Gastroesophageal sphincter (tissue), 4 donors: ENCODE measurements around the gene SLIT3. TPM values are rescaled to one million over a fixed set of nuclear protein-coding genes. Genes with fewer than 3 reads are reported as not detected.

Experiments used
- ATAC-seq: fragments of 150-250 bp; one replicate; pipeline ENCODE4 v1.9.1; 2016; ENCODE audit warnings: mild to moderate bottlenecking, moderate library complexity
- H3K27ac ChIP-seq, 4 donors: fragments of 200-600 bp; sonication (generic) in 3 of 4; 1 replicate in 3 of 4; 2 replicates in 1 of 4; pipeline ENCODE4 v1.5.1; 2016 to 2019
- H3K27me3 ChIP-seq: fragments of 200-600 bp; sonication (generic); one replicate; pipeline ENCODE4 v1.5.1; 2019
- H3K36me3 ChIP-seq, 2 donors: fragments of 200-600 bp; sonication (generic); one replicate each; pipeline ENCODE4 v1.5.1; 2019; ENCODE audit warnings: control low read depth in 1 of 2
- H3K4me1 ChIP-seq, 3 donors: fragments of 200-600 bp; sonication (generic); 1 replicate in 2 of 3; 2 replicates in 1 of 3; pipeline ENCODE4 v1.5.1; 2016 to 2019; ENCODE audit warnings: control low read depth in 2 of 3
- H3K4me3 ChIP-seq, 2 donors: fragments of 200-600 bp; sonication (generic); one replicate each; pipeline ENCODE4 v1.5.1; 2019; ENCODE audit warnings: mild to moderate bottlenecking in 1 of 2, moderate library complexity in 1 of 2
- H3K9me3 ChIP-seq, 3 donors: fragments of 200-600 bp; sonication (generic); one replicate each; pipeline ENCODE4 v1.5.1; 2017 to 2019; ENCODE audit warnings: control low read depth in 2 of 3
- EP300 ChIP-seq: sonication (generic); formaldehyde crosslinking; IDR thresholded peaks from one replicate; pipeline ENCODE4 v1.6.1; 2017; ENCODE audit warnings: antibody characterized with exemption, mild to moderate bottlenecking
- POLR2A ChIP-seq, 2 donors: fragments of 450-650 bp; IDR thresholded peaks; one replicate each; pipeline ENCODE4 v1.6.1; 2017; ENCODE audit warnings: antibody characterized with exemption in 2 of 2, mild to moderate bottlenecking in 2 of 2, moderate library complexity in 1 of 2
- POLR2AphosphoS5 ChIP-seq: sonication (generic); formaldehyde crosslinking; IDR thresholded peaks from one replicate; pipeline ENCODE4 v1.6.1; 2017; ENCODE audit warnings: antibody characterized with exemption
- WGBS, 2 donors: methylation state at CpG; one replicate each; pipeline ENCODE4 v1.1.5; 2018; ENCODE audit warnings: low coverage in 1 of 2; 5-methylcytosine and 5-hydroxymethylcytosine counted together
- total RNA-seq, 4 donors: library from RNA; depleted of rRNA; stranded (reverse); fragments of >200 nt; gene quantifications; one replicate each; pipeline ENCODE4 v1.1.0, GENCODE V29; 2016
- TF ChIP-seq, protein P1 (sequence below), 4 experiments: fragments of 200-600 bp in 2 of 4; fragments of 450-650 bp in 2 of 4; sonication (generic) in 1 of 4; IDR thresholded peaks; one replicate each; pipeline ENCODE4 v1.5.1; 2017 to 2019; ENCODE audit warnings: antibody characterized with exemption in 4 of 4, mild to moderate bottlenecking in 2 of 4, moderate library complexity in 2 of 4

Gene SLIT3
- total RNA-seq, 4 donors from 2014 or later = 29.6 to 76.3 (median 31.1) TPM

DNA sequence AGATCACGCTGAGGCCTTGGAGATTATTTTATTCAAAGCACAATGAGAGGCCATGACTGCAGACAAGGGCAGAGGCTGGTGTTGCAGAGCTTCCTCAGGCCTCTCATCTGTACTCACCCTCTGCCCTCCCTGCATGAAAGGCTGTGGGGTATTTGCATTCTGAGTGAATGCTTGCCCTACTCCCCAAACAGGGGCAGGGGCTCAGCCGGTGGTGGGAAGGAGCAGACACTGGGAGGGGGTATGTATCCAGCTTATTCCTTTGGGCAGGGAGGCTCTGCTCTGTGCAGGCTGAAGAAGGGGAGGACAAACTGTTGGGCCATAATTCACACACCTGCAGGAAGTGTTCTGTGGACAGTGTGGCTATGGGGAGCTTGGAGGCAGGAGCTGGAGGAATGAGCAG, 573.4 kb downstream of the SLIT3 start:
- no peak for ATAC-seq
- 48% methylated on average over 2 of the region's 2 CpGs; no CpG with 5 or more reads in 1 of the 2 donors for WGBS, 2 donors
- no peaks in the 10 kb centered on the region for H3K4me1 ChIP-seq
- no peak overlapping the region for H3K27ac ChIP-seq
- H3K27me3 ChIP-seq = no peaks in the 10 kb centered on the region
- no peak overlapping the region for H3K4me3 ChIP-seq
- H3K36me3 ChIP-seq = peaks cover 0 to 24% of the 10 kb centered on the region in 2 donors
- peaks cover 0 to 22% (median 0%) of the 10 kb centered on the region in 3 donors for H3K9me3 ChIP-seq
- TF ChIP-seq POLR2AphosphoS5 = no peak
- TF ChIP-seq, protein P1, sequence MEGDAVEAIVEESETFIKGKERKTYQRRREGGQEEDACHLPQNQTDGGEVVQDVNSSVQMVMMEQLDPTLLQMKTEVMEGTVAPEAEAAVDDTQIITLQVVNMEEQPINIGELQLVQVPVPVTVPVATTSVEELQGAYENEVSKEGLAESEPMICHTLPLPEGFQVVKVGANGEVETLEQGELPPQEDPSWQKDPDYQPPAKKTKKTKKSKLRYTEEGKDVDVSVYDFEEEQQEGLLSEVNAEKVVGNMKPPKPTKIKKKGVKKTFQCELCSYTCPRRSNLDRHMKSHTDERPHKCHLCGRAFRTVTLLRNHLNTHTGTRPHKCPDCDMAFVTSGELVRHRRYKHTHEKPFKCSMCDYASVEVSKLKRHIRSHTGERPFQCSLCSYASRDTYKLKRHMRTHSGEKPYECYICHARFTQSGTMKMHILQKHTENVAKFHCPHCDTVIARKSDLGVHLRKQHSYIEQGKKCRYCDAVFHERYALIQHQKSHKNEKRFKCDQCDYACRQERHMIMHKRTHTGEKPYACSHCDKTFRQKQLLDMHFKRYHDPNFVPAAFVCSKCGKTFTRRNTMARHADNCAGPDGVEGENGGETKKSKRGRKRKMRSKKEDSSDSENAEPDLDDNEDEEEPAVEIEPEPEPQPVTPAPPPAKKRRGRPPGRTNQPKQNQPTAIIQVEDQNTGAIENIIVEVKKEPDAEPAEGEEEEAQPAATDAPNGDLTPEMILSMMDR (IDR thresholded peaks at IDR 0.05) = no peak

DNA sequence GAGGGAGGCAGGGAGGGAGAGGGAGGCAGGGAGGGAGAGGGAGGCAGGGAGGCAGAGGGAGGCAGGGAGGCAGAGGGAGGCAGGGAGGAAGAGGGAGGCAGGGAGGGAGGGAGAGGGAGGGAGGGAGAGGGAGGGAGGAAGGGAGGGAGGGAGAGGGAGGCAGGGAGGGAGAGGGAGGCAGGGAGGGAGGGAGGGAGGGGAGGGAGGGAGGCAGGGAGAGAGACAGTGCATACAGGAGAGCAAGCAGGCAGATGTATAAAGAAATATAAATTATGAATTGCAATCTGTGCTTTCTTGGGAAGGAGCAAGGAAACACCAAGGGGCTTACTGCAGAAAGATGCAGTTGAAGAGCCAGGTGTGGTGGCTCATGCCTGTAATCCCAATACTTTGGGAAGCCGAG, 574.6 kb downstream of the SLIT3 start:
- TF ChIP-seq POLR2AphosphoS5 (no peak), POLR2A (IDR thresholded peaks at IDR 0.05) (no peak), EP300 (no peak)
- TF ChIP-seq, protein P1 (IDR thresholded peaks at IDR 0.05) = no peak
- Histone ChIP-seq H3K27me3 (no peaks in the 10 kb centered on the region), H3K4me1 (no peaks in the 10 kb centered on the region), H3K36me3 (peaks cover 0 to 36% of the 10 kb centered on the region in 2 donors), H3K9me3 (peaks cover 0 to 22% (median 0%) of the 10 kb centered on the region in 3 donors), H3K4me3 (no peak overlapping the region), H3K27ac (no peak overlapping the region)
- ATAC-seq = no peak
- WGBS, 2 donors = 86 to 100% methylated on average over 1 of the region's 1 CpG

- ATAC-seq = no peak
- peaks cover 0 to 40% of the 10 kb centered on the region in 2 donors for H3K36me3 ChIP-seq
- H3K9me3 ChIP-seq = peaks cover 0 to 14% (median 0%) of the 10 kb centered on the region in 3 donors
- H3K27me3 ChIP-seq = no peaks in the 10 kb centered on the region
- H3K4me1 ChIP-seq = no peaks in the 10 kb centered on the region
- TF ChIP-seq POLR2AphosphoS5 = no peak
- no peak overlapping the region for H3K27ac ChIP-seq
- H3K4me3 ChIP-seq = no peak overlapping the region
- WGBS, 2 donors = 85 to 88% methylated on average over 4 of the region's 5 CpGs
These were observed 576.7 kb downstream of the SLIT3 start for GRCh38 chr5:168724227-168724626.

- no peak for TF ChIP-seq POLR2A (IDR thresholded peaks at IDR 0.05)
- TF ChIP-seq, protein P1 (IDR thresholded peaks at IDR 0.05) = no peak
- no peak for TF ChIP-seq POLR2AphosphoS5
- TF ChIP-seq EP300 = no peak
- WGBS, 2 donors = 78 to 96% methylated on average over 2 to 3 of the region's 3 CpGs
- ATAC-seq = no peak
These were observed 577.9 kb downstream of the SLIT3 start for GRCh38 chr5:168723037-168723436.

DNA sequence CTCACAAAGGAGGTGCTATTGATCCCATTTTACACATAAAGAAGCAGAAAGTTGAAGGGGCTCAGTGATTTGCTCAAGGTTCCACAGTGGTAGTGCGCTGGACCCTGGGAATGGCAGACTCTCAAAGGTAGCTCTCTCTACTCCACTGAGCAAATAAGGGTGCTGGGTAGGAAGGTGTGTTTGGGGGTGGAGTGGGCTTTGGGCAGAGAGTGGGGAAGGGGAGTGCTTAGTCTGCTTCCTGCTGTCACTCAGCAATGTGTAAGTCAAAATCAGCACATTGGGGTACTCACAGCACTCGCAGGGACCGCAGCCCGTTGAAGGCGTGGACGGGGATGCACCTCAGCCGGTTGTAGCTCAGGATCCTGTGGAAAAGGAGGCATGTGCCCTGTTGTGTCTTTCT, 579.0 kb downstream of the SLIT3 start:
- Histone ChIP-seq H3K27ac (no peak overlapping the region), H3K9me3 (no peaks in the 10 kb centered on the region), H3K4me1 (no peaks in the 10 kb centered on the region), H3K27me3 (no peaks in the 10 kb centered on the region), H3K4me3 (no peak overlapping the region), H3K36me3 (peaks cover 0 to 34% of the 10 kb centered on the region in 2 donors)
- 63 to 100% methylated on average over 1 to 6 of the region's 7 CpGs for WGBS, 2 donors
- ATAC-seq = no peak
- TF ChIP-seq, protein P1 (IDR thresholded peaks at IDR 0.05) = no peak
- TF ChIP-seq POLR2A (IDR thresholded peaks at IDR 0.05) = no peak
- no peak for TF ChIP-seq EP300
- TF ChIP-seq POLR2AphosphoS5 = no peak

More at GRCh38 chr5:168723037-168723436, 577.9 kb downstream of the SLIT3 start:
- Histone ChIP-seq H3K9me3 (peaks cover 0 to 5% (median 0%) of the 10 kb centered on the region in 3 donors), H3K36me3 (peaks cover 0 to 40% of the 10 kb centered on the region in 2 donors), H3K27me3 (no peaks in the 10 kb centered on the region), H3K27ac (no peak overlapping the region), H3K4me3 (no peak overlapping the region), H3K4me1 (no peaks in the 10 kb centered on the region)
